ENCODE results near the gene AIG1. TPM values are rescaled to one million over a fixed set of nuclear protein-coding genes. Genes with fewer than 3 reads are reported as not detected.

Gene AIG1
- polyA plus RNA-seq, 3 donors = 10.4 to 30.2 (median 23.8) TPM

DNA sequence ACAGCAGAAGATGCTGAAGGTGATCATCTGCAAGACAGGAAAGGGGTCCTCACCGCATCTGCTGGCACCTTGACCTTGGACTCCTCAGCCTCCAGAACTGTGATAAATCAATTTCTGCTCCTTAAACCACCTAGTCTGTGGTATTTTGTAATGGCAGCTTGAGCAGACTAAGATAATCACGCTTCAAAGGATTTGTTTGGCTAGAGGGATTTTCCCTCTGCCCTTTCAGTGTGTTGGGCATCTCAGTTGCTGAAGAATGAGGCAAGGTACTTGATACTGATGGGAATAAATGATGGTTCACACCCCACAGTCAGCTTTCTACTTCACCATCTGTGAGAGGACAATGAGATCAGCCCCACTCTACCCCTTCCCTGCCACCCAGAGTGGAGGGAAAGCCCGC is 329.6 kb downstream of the AIG1 start:
- H3K27ac ChIP-seq (ENCODE audit: low read depth, low read length) = no peak overlapping the region
- WGBS, 3 donors = 90 to 94% (median 90%) methylated on average over 3 of the region's 3 CpGs

Other genes starting within 250 kb of the AIG1 start
- 10 to 100 TPM in 1 of 3 donors, 1 to 10 TPM in 2; 2.6 to 10.7 (median 2.9) TPM for gene HIVEP2, start 115.7 kb upstream of the AIG1 start, polyA plus RNA-seq